ENCODE results near the gene RGL3. TPM values are rescaled to one million over a fixed set of nuclear protein-coding genes. Genes with fewer than 3 reads are reported as not detected.

RGL3 gene
- total RNA-seq, 1 experiment from 2014 or later: 22.6 TPM

DNA sequence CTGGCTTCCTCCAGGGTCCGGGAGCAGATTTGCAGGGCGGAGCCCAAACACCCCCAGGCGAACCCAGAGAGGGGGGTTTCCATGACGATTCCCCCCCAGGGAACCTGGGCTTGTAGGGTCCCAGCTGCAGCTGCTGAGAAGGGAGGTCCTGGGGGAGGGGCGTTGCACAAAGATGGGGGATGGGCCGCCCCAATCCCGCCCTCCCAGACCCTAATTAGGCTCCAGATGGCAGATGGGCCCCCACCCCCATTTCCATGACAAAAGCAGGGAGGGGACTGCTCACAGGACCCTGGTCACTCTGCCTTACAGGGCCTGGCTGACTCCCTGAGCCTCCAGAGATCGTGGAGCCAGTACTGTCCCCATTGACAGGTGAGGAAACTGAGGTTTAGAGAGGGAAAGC lies 46.5 kb upstream of the RGL3 start:
- in situ Hi-C loops (cut with HindIII; ENCODE audit: low pct_unique_long_range_greater_than_20kb, low sequenced_read_pairs) (no loop called here), intact Hi-C loops (cut with micrococcal nuclease; ENCODE audit: unreplicated experiment) (no loop called here)
- DNase-seq (ENCODE audit: low read depth, low spot score) (no peak), ATAC-seq (no peak)
- H3K4me1 ChIP-seq (ENCODE audit: control insufficient read depth, insufficient read depth, low read length): no peaks in the 10 kb centered on the region
- H3K27me3 ChIP-seq (ENCODE audit: control insufficient read depth, insufficient read depth, low read length): no peaks in the 10 kb centered on the region
- H3K36me3 ChIP-seq (ENCODE audit: control insufficient read depth, insufficient read depth, low read length): no peaks in the 10 kb centered on the region
- CTCF ChIA-PET: no interaction called here
- no peaks in the 10 kb centered on the region for H3K9me3 ChIP-seq (ENCODE audit: control insufficient read depth, insufficient read depth, low read depth, low read length)
- H3K4me3 ChIP-seq (ENCODE audit: low read depth in 2 of 2, low read length in 2 of 2): no peak overlapping the region
- POLR2A ChIA-PET: no interaction called here
- no TSS peak for BruUV-seq (replicated peaks)
- TF ChIP-seq POLR2AphosphoS5 (IDR thresholded peaks at IDR 0.05; ENCODE audit: low read depth, low read length) (no peak), SIN3A (IDR thresholded peaks at IDR 0.05; ENCODE audit: borderline replicate concordance, insufficient read depth, low read depth, low read length) (no peak), TCF7L2 (IDR thresholded peaks at IDR 0.05; ENCODE audit: low read depth, low read length) (no peak)
- TF ChIP-seq, protein P1, sequence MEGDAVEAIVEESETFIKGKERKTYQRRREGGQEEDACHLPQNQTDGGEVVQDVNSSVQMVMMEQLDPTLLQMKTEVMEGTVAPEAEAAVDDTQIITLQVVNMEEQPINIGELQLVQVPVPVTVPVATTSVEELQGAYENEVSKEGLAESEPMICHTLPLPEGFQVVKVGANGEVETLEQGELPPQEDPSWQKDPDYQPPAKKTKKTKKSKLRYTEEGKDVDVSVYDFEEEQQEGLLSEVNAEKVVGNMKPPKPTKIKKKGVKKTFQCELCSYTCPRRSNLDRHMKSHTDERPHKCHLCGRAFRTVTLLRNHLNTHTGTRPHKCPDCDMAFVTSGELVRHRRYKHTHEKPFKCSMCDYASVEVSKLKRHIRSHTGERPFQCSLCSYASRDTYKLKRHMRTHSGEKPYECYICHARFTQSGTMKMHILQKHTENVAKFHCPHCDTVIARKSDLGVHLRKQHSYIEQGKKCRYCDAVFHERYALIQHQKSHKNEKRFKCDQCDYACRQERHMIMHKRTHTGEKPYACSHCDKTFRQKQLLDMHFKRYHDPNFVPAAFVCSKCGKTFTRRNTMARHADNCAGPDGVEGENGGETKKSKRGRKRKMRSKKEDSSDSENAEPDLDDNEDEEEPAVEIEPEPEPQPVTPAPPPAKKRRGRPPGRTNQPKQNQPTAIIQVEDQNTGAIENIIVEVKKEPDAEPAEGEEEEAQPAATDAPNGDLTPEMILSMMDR (IDR thresholded peaks at IDR 0.05): no peak
- TF ChIP-seq, protein P2, sequence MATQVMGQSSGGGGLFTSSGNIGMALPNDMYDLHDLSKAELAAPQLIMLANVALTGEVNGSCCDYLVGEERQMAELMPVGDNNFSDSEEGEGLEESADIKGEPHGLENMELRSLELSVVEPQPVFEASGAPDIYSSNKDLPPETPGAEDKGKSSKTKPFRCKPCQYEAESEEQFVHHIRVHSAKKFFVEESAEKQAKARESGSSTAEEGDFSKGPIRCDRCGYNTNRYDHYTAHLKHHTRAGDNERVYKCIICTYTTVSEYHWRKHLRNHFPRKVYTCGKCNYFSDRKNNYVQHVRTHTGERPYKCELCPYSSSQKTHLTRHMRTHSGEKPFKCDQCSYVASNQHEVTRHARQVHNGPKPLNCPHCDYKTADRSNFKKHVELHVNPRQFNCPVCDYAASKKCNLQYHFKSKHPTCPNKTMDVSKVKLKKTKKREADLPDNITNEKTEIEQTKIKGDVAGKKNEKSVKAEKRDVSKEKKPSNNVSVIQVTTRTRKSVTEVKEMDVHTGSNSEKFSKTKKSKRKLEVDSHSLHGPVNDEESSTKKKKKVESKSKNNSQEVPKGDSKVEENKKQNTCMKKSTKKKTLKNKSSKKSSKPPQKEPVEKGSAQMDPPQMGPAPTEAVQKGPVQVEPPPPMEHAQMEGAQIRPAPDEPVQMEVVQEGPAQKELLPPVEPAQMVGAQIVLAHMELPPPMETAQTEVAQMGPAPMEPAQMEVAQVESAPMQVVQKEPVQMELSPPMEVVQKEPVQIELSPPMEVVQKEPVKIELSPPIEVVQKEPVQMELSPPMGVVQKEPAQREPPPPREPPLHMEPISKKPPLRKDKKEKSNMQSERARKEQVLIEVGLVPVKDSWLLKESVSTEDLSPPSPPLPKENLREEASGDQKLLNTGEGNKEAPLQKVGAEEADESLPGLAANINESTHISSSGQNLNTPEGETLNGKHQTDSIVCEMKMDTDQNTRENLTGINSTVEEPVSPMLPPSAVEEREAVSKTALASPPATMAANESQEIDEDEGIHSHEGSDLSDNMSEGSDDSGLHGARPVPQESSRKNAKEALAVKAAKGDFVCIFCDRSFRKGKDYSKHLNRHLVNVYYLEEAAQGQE (IDR thresholded peaks at IDR 0.05; ENCODE audit: insufficient read depth in 1 of 2, low read depth in 2 of 2, low read length in 1 of 2): no peak
- no peak overlapping the region for H3K27ac ChIP-seq (ENCODE audit: low read length)

DNA sequence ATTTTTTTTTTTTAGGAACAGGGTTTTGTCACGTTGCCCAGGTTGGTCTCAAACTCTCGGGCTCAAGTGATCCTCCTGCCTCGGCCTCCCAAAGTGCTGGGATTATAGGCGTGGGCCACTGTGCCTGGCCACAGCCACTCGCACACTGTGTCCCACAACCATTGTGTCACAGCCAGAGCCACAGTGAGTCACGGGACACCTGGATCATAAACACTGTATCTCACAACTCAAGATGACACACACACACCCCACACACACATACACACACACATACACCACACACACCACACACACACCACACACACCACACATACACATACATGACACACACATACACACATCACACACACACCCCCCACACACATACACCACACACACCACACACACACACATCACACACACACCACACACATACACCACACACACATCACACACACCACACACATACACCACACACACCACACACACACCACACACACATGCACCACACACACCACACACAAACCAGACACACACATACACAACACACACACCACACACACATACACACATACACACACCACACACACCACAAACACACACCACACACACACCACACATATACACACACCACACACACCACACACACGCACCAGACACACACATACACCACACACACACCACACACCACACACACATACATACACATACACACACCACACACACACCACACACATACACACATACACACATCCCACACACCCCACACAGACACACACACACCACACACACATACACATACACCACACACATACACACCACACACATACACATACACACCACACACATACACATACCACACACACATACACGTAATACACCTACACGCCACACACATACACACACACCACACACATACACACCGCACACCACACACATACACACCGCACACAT lies 45.5 kb upstream of the RGL3 start:
- POLR2A ChIA-PET: no interaction called here
- in situ Hi-C loops (cut with HindIII; ENCODE audit: low pct_unique_long_range_greater_than_20kb, low sequenced_read_pairs): no loop called here

More for the DNA sequence above, 45.5 kb upstream of the RGL3 start:
- Histone ChIP-seq H3K9me3 (ENCODE audit: control insufficient read depth, insufficient read depth, low read depth, low read length) (no peaks in the 10 kb centered on the region), H3K27ac (ENCODE audit: low read length) (no peak overlapping the region), H3K4me3 (ENCODE audit: low read depth in 2 of 2, low read length in 2 of 2) (no peak overlapping the region), H3K4me1 (ENCODE audit: control insufficient read depth, insufficient read depth, low read length) (no peaks in the 10 kb centered on the region), H3K36me3 (ENCODE audit: control insufficient read depth, insufficient read depth, low read length) (no peaks in the 10 kb centered on the region), H3K27me3 (ENCODE audit: control insufficient read depth, insufficient read depth, low read length) (no peaks in the 10 kb centered on the region)
- TF ChIP-seq, protein P2 (IDR thresholded peaks at IDR 0.05; ENCODE audit: insufficient read depth in 1 of 2, low read depth in 2 of 2, low read length in 1 of 2): no peak
- TF ChIP-seq POLR2AphosphoS5 (IDR thresholded peaks at IDR 0.05; ENCODE audit: low read depth, low read length) (no peak), SIN3A (IDR thresholded peaks at IDR 0.05; ENCODE audit: borderline replicate concordance, insufficient read depth, low read depth, low read length) (no peak), TCF7L2 (IDR thresholded peaks at IDR 0.05; ENCODE audit: low read depth, low read length) (no peak)
- TF ChIP-seq, protein P1 (IDR thresholded peaks at IDR 0.05): no peak
- no peak for DNase-seq (ENCODE audit: low read depth, low spot score)
- ATAC-seq: no peak
- CTCF ChIA-PET: no interaction called here
- intact Hi-C loops (cut with micrococcal nuclease; ENCODE audit: unreplicated experiment): no loop called here
- BruUV-seq (replicated peaks): no TSS peak
